ENCODE measurements around the gene DPP4.

DPP4 gene

GRCh38 chr2:161994761-161995520 is 79.1 kb downstream of the DPP4 start:
- no peak for TF ChIP-seq CTCF (conservative IDR thresholded peaks at IDR 0.05; ENCODE audit: low read depth, low read length)
- no peak overlapping the region for H3K4me3 ChIP-seq (ENCODE audit: low read length)
- DNase-seq (ENCODE audit: low read depth) = no peak

GRCh38 chr2:161992531-161992930 is 81.5 kb downstream of the DPP4 start:
- TF ChIP-seq CTCF (conservative IDR thresholded peaks at IDR 0.05; ENCODE audit: low read depth, low read length) = no peak
- H3K4me3 ChIP-seq (ENCODE audit: low read length) = no peak overlapping the region
- no peak for DNase-seq (ENCODE audit: low read depth)

GRCh38 chr2:161991991-161992390 is 82.0 kb downstream of the DPP4 start:
- no peak for TF ChIP-seq CTCF (conservative IDR thresholded peaks at IDR 0.05; ENCODE audit: low read depth, low read length)

GRCh38 chr2:161990741-161991140 is 83.3 kb downstream of the DPP4 start:
- peak; percentile 88 for DNase-seq (ENCODE audit: low read depth)
- TF ChIP-seq CTCF (conservative IDR thresholded peaks at IDR 0.05; ENCODE audit: low read depth, low read length) = no peak
- H3K4me3 ChIP-seq (ENCODE audit: low read length) = no peak overlapping the region

More at GRCh38 chr2:161991991-161992390, 82.0 kb downstream of the DPP4 start:
- DNase-seq (ENCODE audit: low read depth) = no peak
- no peak overlapping the region for H3K4me3 ChIP-seq (ENCODE audit: low read length)

GRCh38 chr2:161990036-161990435 is 84.0 kb downstream of the DPP4 start:
- no peak overlapping the region for H3K4me3 ChIP-seq (ENCODE audit: low read length)
- no peak for TF ChIP-seq CTCF (conservative IDR thresholded peaks at IDR 0.05; ENCODE audit: low read depth, low read length)
- no peak for DNase-seq (ENCODE audit: low read depth)

GRCh38 chr2:161988589-161988988 is 85.4 kb downstream of the DPP4 start:
- peak; percentile 37 for TF ChIP-seq CTCF (conservative IDR thresholded peaks at IDR 0.05; ENCODE audit: low read depth, low read length)
- DNase-seq (ENCODE audit: low read depth) = no peak
- H3K4me3 ChIP-seq (ENCODE audit: low read length) = no peak overlapping the region

GRCh38 chr2:161987311-161987710 is 86.7 kb downstream of the DPP4 start:
- DNase-seq (ENCODE audit: low read depth) = no peak
- H3K4me3 ChIP-seq (ENCODE audit: low read length) = no peak overlapping the region
- no peak for TF ChIP-seq CTCF (conservative IDR thresholded peaks at IDR 0.05; ENCODE audit: low read depth, low read length)

All from retinal pigment epithelial cell (primary cell).